ENCODE results near the gene ZNF430.

ZNF430 gene

GRCh38 chr19:21082011-21082975, 61.8 kb downstream of the ZNF430 start, which contains the start of gene ZNF714:
Gene ZNF714 (plus strand): TSS chr19:21082203. CDS start chr19:21098269, 16,066 bp downstream.
- TF ChIP-seq POLR2AphosphoS5 (IDR thresholded peaks at IDR 0.05; ENCODE audit: low read depth, low read length) (peak; percentile 92), SIN3A (IDR thresholded peaks at IDR 0.05; ENCODE audit: borderline replicate concordance, insufficient read depth, low read length) (no peak), TAF1 (IDR thresholded peaks at IDR 0.05; ENCODE audit: borderline replicate concordance, insufficient read depth, low read length) (peak; percentile 91), FOXP2 (optimal IDR thresholded peaks at IDR 0.05; ENCODE audit: borderline replicate concordance, extremely low read depth, extremely low read length, insufficient read depth) (no peak)
- TF ChIP-seq, protein P1, sequence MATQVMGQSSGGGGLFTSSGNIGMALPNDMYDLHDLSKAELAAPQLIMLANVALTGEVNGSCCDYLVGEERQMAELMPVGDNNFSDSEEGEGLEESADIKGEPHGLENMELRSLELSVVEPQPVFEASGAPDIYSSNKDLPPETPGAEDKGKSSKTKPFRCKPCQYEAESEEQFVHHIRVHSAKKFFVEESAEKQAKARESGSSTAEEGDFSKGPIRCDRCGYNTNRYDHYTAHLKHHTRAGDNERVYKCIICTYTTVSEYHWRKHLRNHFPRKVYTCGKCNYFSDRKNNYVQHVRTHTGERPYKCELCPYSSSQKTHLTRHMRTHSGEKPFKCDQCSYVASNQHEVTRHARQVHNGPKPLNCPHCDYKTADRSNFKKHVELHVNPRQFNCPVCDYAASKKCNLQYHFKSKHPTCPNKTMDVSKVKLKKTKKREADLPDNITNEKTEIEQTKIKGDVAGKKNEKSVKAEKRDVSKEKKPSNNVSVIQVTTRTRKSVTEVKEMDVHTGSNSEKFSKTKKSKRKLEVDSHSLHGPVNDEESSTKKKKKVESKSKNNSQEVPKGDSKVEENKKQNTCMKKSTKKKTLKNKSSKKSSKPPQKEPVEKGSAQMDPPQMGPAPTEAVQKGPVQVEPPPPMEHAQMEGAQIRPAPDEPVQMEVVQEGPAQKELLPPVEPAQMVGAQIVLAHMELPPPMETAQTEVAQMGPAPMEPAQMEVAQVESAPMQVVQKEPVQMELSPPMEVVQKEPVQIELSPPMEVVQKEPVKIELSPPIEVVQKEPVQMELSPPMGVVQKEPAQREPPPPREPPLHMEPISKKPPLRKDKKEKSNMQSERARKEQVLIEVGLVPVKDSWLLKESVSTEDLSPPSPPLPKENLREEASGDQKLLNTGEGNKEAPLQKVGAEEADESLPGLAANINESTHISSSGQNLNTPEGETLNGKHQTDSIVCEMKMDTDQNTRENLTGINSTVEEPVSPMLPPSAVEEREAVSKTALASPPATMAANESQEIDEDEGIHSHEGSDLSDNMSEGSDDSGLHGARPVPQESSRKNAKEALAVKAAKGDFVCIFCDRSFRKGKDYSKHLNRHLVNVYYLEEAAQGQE (IDR thresholded peaks at IDR 0.05; ENCODE audit: insufficient read depth in 1 of 2, low read depth in 2 of 2, low read length in 2 of 2), result no peak

- TF ChIP-seq, protein P1 (IDR thresholded peaks at IDR 0.05; ENCODE audit: insufficient read depth in 1 of 2, low read depth in 2 of 2, low read length in 2 of 2), result no peak
- TF ChIP-seq FOXP2 (optimal IDR thresholded peaks at IDR 0.05; ENCODE audit: borderline replicate concordance, extremely low read depth, extremely low read length, insufficient read depth) (no peak), SIN3A (IDR thresholded peaks at IDR 0.05; ENCODE audit: borderline replicate concordance, insufficient read depth, low read length) (no peak), POLR2AphosphoS5 (IDR thresholded peaks at IDR 0.05; ENCODE audit: low read depth, low read length) (no peak), TAF1 (IDR thresholded peaks at IDR 0.05; ENCODE audit: borderline replicate concordance, insufficient read depth, low read length) (no peak)
Measured at GRCh38 chr19:21084343-21084742, 63.9 kb downstream of the ZNF430 start.

GRCh38 chr19:21087871-21088270, 67.4 kb downstream of the ZNF430 start:
- TF ChIP-seq SIN3A (IDR thresholded peaks at IDR 0.05; ENCODE audit: borderline replicate concordance, insufficient read depth, low read length) (no peak), FOXP2 (optimal IDR thresholded peaks at IDR 0.05; ENCODE audit: borderline replicate concordance, extremely low read depth, extremely low read length, insufficient read depth) (no peak), POLR2AphosphoS5 (IDR thresholded peaks at IDR 0.05; ENCODE audit: low read depth, low read length) (no peak), TAF1 (IDR thresholded peaks at IDR 0.05; ENCODE audit: borderline replicate concordance, insufficient read depth, low read length) (no peak)
- TF ChIP-seq, protein P1 (IDR thresholded peaks at IDR 0.05; ENCODE audit: insufficient read depth in 1 of 2, low read depth in 2 of 2, low read length in 2 of 2), result no peak

GRCh38 chr19:21092109-21092508, 71.7 kb downstream of the ZNF430 start:
- TF ChIP-seq TAF1 (IDR thresholded peaks at IDR 0.05; ENCODE audit: borderline replicate concordance, insufficient read depth, low read length) (no peak), SIN3A (IDR thresholded peaks at IDR 0.05; ENCODE audit: borderline replicate concordance, insufficient read depth, low read length) (no peak), FOXP2 (optimal IDR thresholded peaks at IDR 0.05; ENCODE audit: borderline replicate concordance, extremely low read depth, extremely low read length, insufficient read depth) (no peak), POLR2AphosphoS5 (IDR thresholded peaks at IDR 0.05; ENCODE audit: low read depth, low read length) (no peak)
- TF ChIP-seq, protein P1 (IDR thresholded peaks at IDR 0.05; ENCODE audit: insufficient read depth in 1 of 2, low read depth in 2 of 2, low read length in 2 of 2), result no peak

Data from PFSK-1 (cell line).